Adrenal gland (tissue), 12 donors: ENCODE measurements around the gene NEDD8. TPM values are rescaled to one million over a fixed set of nuclear protein-coding genes. Genes with fewer than 3 reads are reported as not detected.

Experiments
- DNase-seq, 7 donors: peaks; one replicate each; pipeline ENCODE4 v3.0.0-alpha.2; 2019 to 2020
- H3K27ac ChIP-seq, 5 donors: fragments of 200-600 bp; sonication (generic) in 4 of 5; 1 replicate in 3 of 5; 2 replicates in 2 of 5; pipeline versions ENCODE4 v1.5.1 to v1.8.0; 2016 to 2020; ENCODE audit warnings: mild to moderate bottlenecking in 1 of 5
- H3K27me3 ChIP-seq: fragments of 200-600 bp; 2 replicates; pipeline ENCODE4 v1.8.0; 2021
- H3K36me3 ChIP-seq, 2 donors: fragments of 200-600 bp; replicated peaks in 1 of 2; 1 replicate in 1 of 2; 2 replicates in 1 of 2; pipeline versions ENCODE4 v1.5.1 to v1.8.0; 2018 to 2022
- H3K4me1 ChIP-seq, 2 donors: fragments of 200-600 bp; replicated peaks in 1 of 2; 1 replicate in 1 of 2; 2 replicates in 1 of 2; pipeline versions ENCODE4 v1.5.1 to v1.8.0; 2018 to 2021
- H3K4me3 ChIP-seq, 4 donors: fragments of 200-600 bp; sonication (generic) in 3 of 4; one replicate each; pipeline ENCODE4 v1.5.1; 2016 to 2018
- H3K9me3 ChIP-seq, 3 donors: fragments of 200-600 bp; sonication (generic) in 1 of 3; replicated peaks in 1 of 3; 1 replicate in 2 of 3; 2 replicates in 1 of 3; pipeline versions ENCODE4 v1.5.1 to v1.8.0; 2016 to 2021
- CTCF ChIP-seq, 6 experiments: fragments of 450-650 bp in 4 of 6; fragments of 200-600 bp in 2 of 6; sonication (generic) in 1 of 6; IDR thresholded peaks; 1 replicate in 5 of 6; 2 replicates in 1 of 6; pipeline versions ENCODE4 v1.5.1 to v1.8.0; 2016 to 2021; ENCODE audit warnings: antibody characterized with exemption in 6 of 6, mild to moderate bottlenecking in 2 of 6, moderate library complexity in 1 of 6
- POLR2A ChIP-seq, 2 donors: fragments of 450-650 bp; IDR thresholded peaks; one replicate each; pipeline ENCODE4 v1.6.1; 2017; ENCODE audit warnings: antibody characterized with exemption in 2 of 2, mild to moderate bottlenecking in 2 of 2, moderate library complexity in 1 of 2
- WGBS, 4 donors: extraction: QIAGEN DNeasy Blood & Tissue Kit in 2 of 4; methylation state at CpG; one replicate each; pipeline versions ENCODE4 v1.1.5 to v1.1.7; 2013 to 2017; 5-methylcytosine and 5-hydroxymethylcytosine counted together
- intact Hi-C, 2 donors: fragments of 100-400 bp; cut with DNase I; formaldehyde crosslinking; loops; one replicate each; pipeline versions ENCODE4 v1.14.1 to v1.15.0; 2022 to 2023
- polyA plus RNA-seq, 3 donors: library from polyadenylated mRNA; stranded (reverse); fragments of 200-250 nt in 2 of 3; fragments of 350-450 nt in 1 of 3; fragmentation: Illumina TruSeq in 1 of 3; extraction: RNeasy Lipid Tissue Mini Kit (QIAGEN cat#74804) in 1 of 3; gene quantifications; one replicate each; pipeline ENCODE4 v1.2.3, GENCODE V29; 2013 to 2014
- total RNA-seq, 9 donors: library from RNA; depleted of rRNA in 4 of 9; stranded (reverse); fragments of >200 nt in 4 of 9; fragments of 120-200 nt in 1 of 9; fragmentation: NEBNext Ultra II Directional in 1 of 9; extraction: Animal tissue kit (Norgen Biotek cat#: 25700) in 1 of 9; gene quantifications; one replicate each; pipeline versions ENCODE4 v1.1.0 to v1.2.4, GENCODE V29; 2013 to 2023
- donor health status: healthy with polysubstance abuse.
- donor health status: Bipolar disorder and iron deficiency.
- donor health status: DM: yes; HTN: yes; CAD: no.
- donor health status: DM: no; HTN: no; CAD: no.
- donor health status: DM: no; HTN: no; CAD: no.
- donor health status: DM: yes; HTN: yes; CAD: no.

NEDD8 gene
- total and polyA plus RNA-seq, 12 donors: 136 to 454 (median 216) TPM

- Histone ChIP-seq H3K36me3 (peaks cover 0 to 64% of the 10 kb centered on the region in 2 donors), H3K9me3 (no peaks in the 10 kb centered on the region), H3K27me3 (no peaks in the 10 kb centered on the region), H3K4me3 (no peak overlapping the region), H3K27ac (peak overlapping the region in 2 of 5 donors; percentile 28 to 77), H3K4me1 (peaks cover 40 to 68% of the 10 kb centered on the region in 2 donors)
- intact Hi-C loops: loop anchor here in 1 of 2 donors (5.0 kb wide), 1 partner anchor 205 kb away; the partner anchor contains the start of gene SDR39U1
- TF ChIP-seq POLR2A (IDR thresholded peaks at IDR 0.05) (no peak), CTCF (IDR thresholded peaks at IDR 0.05) (no peak)
- 94 to 100% (median 96%) methylated on average over 6 of the region's 6 CpGs for WGBS, 4 donors
- peak in 2 of 7 donors; percentile 10 to 47 for DNase-seq
Measured at GRCh38 chr14:24236689-24237462, 4.7 kb upstream of the NEDD8 start.

- peak overlapping the region in 2 of 5 donors; percentile 77 to 93 for H3K27ac ChIP-seq
- intact Hi-C loops: loop anchor here in 1 of 2 donors (5.0 kb wide), 1 partner anchor 206 kb away; the partner anchor contains the start of gene SDR39U1
- no peaks in the 10 kb centered on the region for H3K9me3 ChIP-seq
- H3K4me1 ChIP-seq: peaks cover 41 to 66% of the 10 kb centered on the region in 2 donors
- H3K4me3 ChIP-seq: no peak overlapping the region
- peaks cover 0 to 64% of the 10 kb centered on the region in 2 donors for H3K36me3 ChIP-seq
- peak in 2 of 7 donors; percentile 10 to 36 for DNase-seq
- H3K27me3 ChIP-seq: no peaks in the 10 kb centered on the region
- TF ChIP-seq CTCF (IDR thresholded peaks at IDR 0.05) (no peak), POLR2A (IDR thresholded peaks at IDR 0.05) (no peak)
- 86 to 92% (median 89%) methylated on average over 5 of the region's 5 CpGs for WGBS, 4 donors
Measured at GRCh38 chr14:24235804-24236688, 3.9 kb upstream of the NEDD8 start.

GRCh38 chr14:24234095-24235005 lies 2.2 kb upstream of the NEDD8 start:
- Histone ChIP-seq H3K27me3 (no peaks in the 10 kb centered on the region), H3K9me3 (no peaks in the 10 kb centered on the region), H3K36me3 (peaks cover 0 to 47% of the 10 kb centered on the region in 2 donors), H3K4me1 (peaks cover 29 to 54% of the 10 kb centered on the region in 2 donors), H3K27ac (peak overlapping the region in 4 of 5 donors; percentile 27 to 93 (median 63)), H3K4me3 (peak overlapping the region in 1 of 4 donors; percentile 2)
- DNase-seq: peak in 2 of 7 donors; percentile 7 to 14
- peak in 1 of 2 donors; percentile 23 for TF ChIP-seq POLR2A (IDR thresholded peaks at IDR 0.05)
- TF ChIP-seq CTCF (IDR thresholded peaks at IDR 0.05): no peak
- intact Hi-C loops: loop anchor here in 1 of 2 donors (5.0 kb wide), 1 partner anchor 208 kb away; the partner anchor contains the start of gene SDR39U1
- WGBS, 4 donors: 74 to 78% (median 77%) methylated on average over 3 of the region's 3 CpGs
